Esophagus squamous epithelium (tissue), 5 donors: Measurements from ENCODE around the gene ZNF267. TPM values are rescaled to one million over a fixed set of nuclear protein-coding genes. Genes with fewer than 3 reads are reported as not detected.
"Not testable (repeated sequence)": the region's sequence is repeated elsewhere in the genome, so short reads cannot be mapped to it uniquely, and the experiment has no call there.

Experiments used
- DNase-seq: peaks from one replicate; lab custom pipeline; 2025; lab: John Stamatoyannopoulos, UW
- H3K27ac ChIP-seq, 4 donors: fragments of 200-600 bp; sonication (generic); one replicate each; pipeline ENCODE4 v1.5.1; 2016 to 2019; ENCODE audit warnings: mild to moderate bottlenecking in 1 of 4
- H3K27me3 ChIP-seq, 4 donors: fragments of 200-600 bp; sonication (generic); 1 replicate in 3 of 4; 2 replicates in 1 of 4; pipeline versions ENCODE4 v1.5.1 to v1.6.0; 2017 to 2021; ENCODE audit warnings: antibody characterized with exemption in 1 of 4
- H3K36me3 ChIP-seq, 3 donors: fragments of 200-600 bp; sonication (generic); one replicate each; pipeline ENCODE4 v1.5.1; 2016 to 2019
- H3K4me1 ChIP-seq, 3 donors: fragments of 200-600 bp; sonication (generic); one replicate each; pipeline ENCODE4 v1.5.1; 2017 to 2019
- H3K4me3 ChIP-seq, 4 donors: fragments of 200-600 bp; sonication (generic); 1 replicate in 3 of 4; 2 replicates in 1 of 4; pipeline ENCODE4 v1.5.1; 2016 to 2019; ENCODE audit warnings: mild to moderate bottlenecking in 2 of 4, moderate library complexity in 1 of 4
- H3K9me3 ChIP-seq, 3 donors: fragments of 200-600 bp; sonication (generic); one replicate each; pipeline ENCODE4 v1.5.1; 2016 to 2019
- CTCF ChIP-seq, 6 experiments: fragments of 450-650 bp in 4 of 6; fragments of 200-600 bp in 2 of 6; sonication (generic) in 2 of 6; IDR thresholded peaks; one replicate each; pipeline ENCODE4 v1.5.1; 2016 to 2019; ENCODE audit warnings: antibody characterized with exemption in 6 of 6, mild to moderate bottlenecking in 4 of 6, moderate library complexity in 4 of 6
- POLR2A ChIP-seq, 4 donors: fragments of 450-650 bp; IDR thresholded peaks; one replicate each; pipeline ENCODE4 v1.6.1; 2017; ENCODE audit warnings: antibody characterized with exemption in 4 of 4, mild to moderate bottlenecking in 4 of 4, moderate library complexity in 3 of 4
- WGBS, 2 donors: methylation state at CpG; one replicate each; pipeline ENCODE4 v1.1.5; 2018; 5-methylcytosine and 5-hydroxymethylcytosine counted together
- intact Hi-C: fragments of 100-400 bp; cut with DNase I; formaldehyde crosslinking; loops from one replicate; pipeline ENCODE4 v1.15.0; 2022
- total RNA-seq, 4 donors: library from RNA; depleted of rRNA; stranded (reverse); fragments of >200 nt; gene quantifications; one replicate each; pipeline ENCODE4 v1.1.0, GENCODE V29; 2016
- donor health status: DM: yes; HTN: yes; CAD: no.

The ZNF267 gene
- total RNA-seq, 4 donors from 2014 or later = 9.9 to 14.7 (median 12.4) TPM

- TF ChIP-seq POLR2A (IDR thresholded peaks at IDR 0.05) = no peak
- Histone ChIP-seq H3K36me3 (peaks cover 16 to 100% (median 39%) of the 10 kb centered on the region in 3 donors), H3K9me3 (peaks cover 0 to 77% (median 27%) of the 10 kb centered on the region in 3 donors), H3K4me3 (no peak overlapping the region), H3K4me1 (no peaks in the 10 kb centered on the region), H3K27me3 (no peaks in the 10 kb centered on the region), H3K27ac (no peak overlapping the region)
- no peak for DNase-seq
- 94% methylated on average over 1 of the region's 1 CpG for WGBS, 2 donors
- intact Hi-C loops = no loop called here
Measured at GRCh38 chr16:31893824-31894223, 20.2 kb downstream of the ZNF267 start.

- H3K27me3 ChIP-seq = no peaks in the 10 kb centered on the region
- H3K27ac ChIP-seq = no peak overlapping the region
- H3K9me3 ChIP-seq = peaks cover 0 to 59% (median 20%) of the 10 kb centered on the region in 3 donors
- no peak overlapping the region for H3K4me3 ChIP-seq
- H3K36me3 ChIP-seq = peaks cover 16 to 90% (median 30%) of the 10 kb centered on the region in 3 donors
- intact Hi-C loops = no loop called here
- H3K4me1 ChIP-seq = no peaks in the 10 kb centered on the region
- TF ChIP-seq POLR2A (IDR thresholded peaks at IDR 0.05) (no peak), CTCF (IDR thresholded peaks at IDR 0.05) (no peak)
- no peak for DNase-seq
Measured at GRCh38 chr16:31897283-31897682, 23.7 kb downstream of the ZNF267 start.

GRCh38 chr16:31899505-31899904 is 25.9 kb downstream of the ZNF267 start:
- TF ChIP-seq POLR2A (IDR thresholded peaks at IDR 0.05) (no peak), CTCF (IDR thresholded peaks at IDR 0.05) (no peak)
- 73 to 97% methylated on average over 2 of the region's 2 CpGs for WGBS, 2 donors
- Histone ChIP-seq H3K27me3 (no peaks in the 10 kb centered on the region), H3K4me3 (no peak overlapping the region), H3K9me3 (peaks cover 0 to 63% (median 20%) of the 10 kb centered on the region in 3 donors), H3K4me1 (no peaks in the 10 kb centered on the region), H3K36me3 (peaks cover 9 to 79% (median 16%) of the 10 kb centered on the region in 3 donors), H3K27ac (no peak overlapping the region)
- no peak for DNase-seq
- intact Hi-C loops = no loop called here

GRCh38 chr16:31904571-31904970 is 31.0 kb downstream of the ZNF267 start:
- intact Hi-C loops, H3K4me1 ChIP-seq, H3K27me3 ChIP-seq, DNase-seq, H3K4me3 ChIP-seq, H3K27ac ChIP-seq: not testable (repeated sequence)
- Histone ChIP-seq H3K9me3 (peaks cover 0 to 66% (median 32%) of the 10 kb centered on the region in 3 donors), H3K36me3 (peaks cover 4 to 73% (median 8%) of the 10 kb centered on the region in 3 donors)
- WGBS, 2 donors = 94 to 98% methylated on average over 2 to 3 of the region's 3 CpGs

- no peak overlapping the region for H3K27ac ChIP-seq
- no peak for DNase-seq
- intact Hi-C loops = no loop called here
- H3K9me3 ChIP-seq = peaks cover 17 to 98% (median 90%) of the 10 kb centered on the region in 3 donors
- TF ChIP-seq POLR2A (IDR thresholded peaks at IDR 0.05) = no peak
- TF ChIP-seq CTCF (IDR thresholded peaks at IDR 0.05) = no peak
- H3K4me3 ChIP-seq = peak overlapping the region in 1 of 4 donors; percentile 25
- peaks cover 25 to 93% (median 35%) of the 10 kb centered on the region in 3 donors for H3K36me3 ChIP-seq
- H3K27me3 ChIP-seq = no peaks in the 10 kb centered on the region
- no peaks in the 10 kb centered on the region for H3K4me1 ChIP-seq
- 100% methylated on average over 1 of the region's 1 CpG for WGBS, 2 donors
Measured at GRCh38 chr16:31913668-31914067, 40.1 kb downstream of the ZNF267 start.

- peaks cover 25 to 78% (median 35%) of the 10 kb centered on the region in 3 donors for H3K36me3 ChIP-seq
Measured at GRCh38 chr16:31916056-31916488, 42.5 kb downstream of the ZNF267 start.

More at GRCh38 chr16:31916056-31916488, 42.5 kb downstream of the ZNF267 start:
- Histone ChIP-seq H3K9me3 (peaks cover 17 to 100% (median 98%) of the 10 kb centered on the region in 3 donors), H3K4me3 (peak overlapping the region in 1 of 4 donors; percentile 42), H3K27me3 (no peaks in the 10 kb centered on the region), H3K4me1 (no peaks in the 10 kb centered on the region), H3K27ac (no peak overlapping the region)
- 87 to 88% methylated on average over 3 of the region's 3 CpGs for WGBS, 2 donors
- intact Hi-C loops = no loop called here
- no peak for TF ChIP-seq CTCF (IDR thresholded peaks at IDR 0.05)
- TF ChIP-seq POLR2A (IDR thresholded peaks at IDR 0.05) = no peak
- DNase-seq = no peak
